ENCODE data around the gene METTL14.
A peak's percentile ranks its signal among the peaks of the same experiment; 100 is the strongest.
"Not testable (repeated sequence)": the region's sequence is repeated elsewhere in the genome, so short reads cannot be mapped to it uniquely, and the experiment has no call there.

The METTL14 gene

GRCh38 chr4:118684873-118685811 lies at the start of gene METTL14:
TSS of gene METTL14 (plus strand) at chr4:118685392. CDS start at chr4:118685535, 143 bp downstream.
- peak; percentile 73 to 81 for DNase-seq (ENCODE audit: low read depth in 2 of 2)

- not testable (repeated sequence) for DNase-seq (ENCODE audit: low read depth in 2 of 2)
Observed at GRCh38 chr4:118636126-118636525, 49.1 kb upstream of the METTL14 start.

- peak in 1 of 2 donors; percentile 15 for DNase-seq (ENCODE audit: low read depth in 2 of 2)
Observed at GRCh38 chr4:118664665-118665064, 20.5 kb upstream of the METTL14 start.

- not testable (repeated sequence) for DNase-seq (ENCODE audit: low read depth in 2 of 2)
Observed at GRCh38 chr4:118669220-118669619, 16.0 kb upstream of the METTL14 start.

- DNase-seq (ENCODE audit: low read depth in 2 of 2): not testable (repeated sequence)
Observed at GRCh38 chr4:118670968-118671367, 14.2 kb upstream of the METTL14 start.

GRCh38 chr4:118676128-118676527 lies 9.1 kb upstream of the METTL14 start:
- no peak for DNase-seq (ENCODE audit: low read depth in 2 of 2)

- DNase-seq (ENCODE audit: low read depth in 2 of 2): no peak
Observed at GRCh38 chr4:118680808-118681207, 4.4 kb upstream of the METTL14 start.

GRCh38 chr4:118682928-118683327 lies 2.3 kb upstream of the METTL14 start:
- DNase-seq (ENCODE audit: low read depth in 2 of 2): no peak

GRCh38 chr4:118683513-118683912 lies 1.7 kb upstream of the METTL14 start:
- DNase-seq (ENCODE audit: low read depth in 2 of 2): no peak

- DNase-seq (ENCODE audit: low read depth in 2 of 2): no peak
Observed at GRCh38 chr4:118703118-118703517, 17.9 kb downstream of the METTL14 start.

GRCh38 chr4:118711052-118711451 lies 25.9 kb downstream of the METTL14 start:
- DNase-seq (ENCODE audit: low read depth in 2 of 2): no peak

GRCh38 chr4:118712872-118713271 lies 27.7 kb downstream of the METTL14 start:
- no peak for DNase-seq (ENCODE audit: low read depth in 2 of 2)

GRCh38 chr4:118714682-118715081 lies 29.5 kb downstream of the METTL14 start:
- no peak for DNase-seq (ENCODE audit: low read depth in 2 of 2)

- no peak for DNase-seq (ENCODE audit: low read depth in 2 of 2)
Observed at GRCh38 chr4:118716304-118716703, 31.1 kb downstream of the METTL14 start.

GRCh38 chr4:118718511-118719170 lies 33.4 kb downstream of the METTL14 start:
- no peak for DNase-seq (ENCODE audit: low read depth in 2 of 2)

- DNase-seq (ENCODE audit: low read depth in 2 of 2): no peak
Observed at GRCh38 chr4:118721752-118722151, 36.6 kb downstream of the METTL14 start.

GRCh38 chr4:118723369-118723768 lies 38.2 kb downstream of the METTL14 start:
- DNase-seq (ENCODE audit: low read depth in 2 of 2): no peak

- DNase-seq (ENCODE audit: low read depth in 2 of 2): no peak
Observed at GRCh38 chr4:118727360-118727759, 42.2 kb downstream of the METTL14 start.

GRCh38 chr4:118729287-118730286 lies 44.4 kb downstream of the METTL14 start:
- DNase-seq (ENCODE audit: low read depth in 2 of 2): no peak

GRCh38 chr4:118730683-118731082 lies 45.5 kb downstream of the METTL14 start:
- no peak for DNase-seq (ENCODE audit: low read depth in 2 of 2)

- no peak for DNase-seq (ENCODE audit: low read depth in 2 of 2)
Observed at GRCh38 chr4:118732591-118733330, 47.6 kb downstream of the METTL14 start.

Data from stimulated activated CD4-positive, alpha-beta T cell treated with anti-CD3 and anti-CD28 coated beads, Interleukin-15, amount 100 ng/mL, for 48 hours (primary cell).